Cardiac muscle cell (in vitro differentiated cells and primary cell): ENCODE results near the gene SCAMP2. TPM values are rescaled to one million over a fixed set of nuclear protein-coding genes. Genes with fewer than 3 reads are reported as not detected.

ENCODE experiments used
- DNase-seq, 2 donors: peaks; one replicate each; pipeline versions ENCODE4 v3.0.0 to v3.0.0-alpha.2; 2010 to 2017; ENCODE audit warnings: low read depth in 1 of 2, low spot score in 1 of 2
- H3K27ac ChIP-seq: fragments of 200-600 bp; sonication (generic); 2 replicates; pipeline ENCODE4 v1.5.1; 2016
- H3K27me3 ChIP-seq: fragments of 200-600 bp; sonication (generic); 2 replicates; pipeline ENCODE4 v1.6.0; 2016; ENCODE audit warnings: control low read depth
- H3K36me3 ChIP-seq: fragments of 200-600 bp; sonication (generic); 2 replicates; pipeline ENCODE4 v1.5.1; 2016; ENCODE audit warnings: control low read depth
- H3K4me1 ChIP-seq: fragments of 200-600 bp; sonication (generic); 2 replicates; pipeline ENCODE4 v1.8.1; 2017; ENCODE audit warnings: low read depth, mild to moderate bottlenecking, mixed run types
- H3K4me3 ChIP-seq: fragments of 200-600 bp; sonication (generic); 2 replicates; pipeline ENCODE4 v1.5.1; 2016; ENCODE audit warnings: mild to moderate bottlenecking
- H3K9me3 ChIP-seq: fragments of 200-600 bp; sonication (generic); 2 replicates; pipeline ENCODE4 v1.5.1; 2017; ENCODE audit warnings: low read depth, mild to moderate bottlenecking, control low read depth
- CTCF ChIP-seq: IDR thresholded peaks from 2 replicates; pipeline ENCODE4 v1.5.1; 2012; ENCODE audit warnings: low read depth, mild to moderate bottlenecking, low read length
- polyA plus RNA-seq: library from polyadenylated mRNA; unstranded; fragments of >200 nt; fragmentation: Nextera tagmentation; extraction: Ambion mirVana; gene quantifications from 2 replicates; pipeline ENCODE4 v1.2.1, GENCODE V29; 2016
- total RNA-seq: library from RNA; depleted of rRNA; stranded (reverse); fragments of >200 nt; gene quantifications from 2 replicates; pipeline ENCODE4 v1.2.3, GENCODE V29; 2016

Gene SCAMP2
- total and polyA plus RNA-seq, 2 experiments from 2014 or later = 52.3 to 115 TPM

- Histone ChIP-seq H3K9me3 (no peaks in the 10 kb centered on the region), H3K27ac (no peak overlapping the region), H3K27me3 (peaks cover 27% of the 10 kb centered on the region), H3K36me3 (no peaks in the 10 kb centered on the region), H3K4me3 (no peak overlapping the region), H3K4me1 (no peaks in the 10 kb centered on the region)
- no peak for DNase-seq
- no peak for TF ChIP-seq CTCF
These were observed 51.4 kb downstream of the SCAMP2 start for GRCh38 chr15:74821790-74822158.

GRCh38 chr15:74821091-74821789 is 51.9 kb downstream of the SCAMP2 start:
- peak in 1 of 2 donors; percentile 28 for DNase-seq
- H3K27ac ChIP-seq = no peak overlapping the region
- no peaks in the 10 kb centered on the region for H3K4me1 ChIP-seq
- no peaks in the 10 kb centered on the region for H3K9me3 ChIP-seq
- no peaks in the 10 kb centered on the region for H3K36me3 ChIP-seq
- no peak overlapping the region for H3K4me3 ChIP-seq
- no peak for TF ChIP-seq CTCF
- H3K27me3 ChIP-seq = peaks cover 23% of the 10 kb centered on the region

- TF ChIP-seq CTCF = no peak
- H3K36me3 ChIP-seq = no peaks in the 10 kb centered on the region
- H3K27ac ChIP-seq = no peak overlapping the region
- no peak overlapping the region for H3K4me3 ChIP-seq
- no peaks in the 10 kb centered on the region for H3K4me1 ChIP-seq
- H3K27me3 ChIP-seq = peaks cover 14% of the 10 kb centered on the region
- DNase-seq = no peak
- H3K9me3 ChIP-seq = no peaks in the 10 kb centered on the region
These were observed 53.1 kb downstream of the SCAMP2 start for GRCh38 chr15:74820056-74820455.

GRCh38 chr15:74817370-74817737 is 55.8 kb downstream of the SCAMP2 start:
- peak in 1 of 2 donors; percentile 42 for DNase-seq
- H3K27ac ChIP-seq = no peak overlapping the region

GRCh38 chr15:74816624-74817369 is 56.4 kb downstream of the SCAMP2 start:
- Histone ChIP-seq H3K27ac (no peak overlapping the region), H3K27me3 (no peaks in the 10 kb centered on the region)
- TF ChIP-seq CTCF = no peak

More at GRCh38 chr15:74817370-74817737, 55.8 kb downstream of the SCAMP2 start:
- Histone ChIP-seq H3K4me1 (no peaks in the 10 kb centered on the region), H3K9me3 (no peaks in the 10 kb centered on the region), H3K36me3 (no peaks in the 10 kb centered on the region), H3K4me3 (no peak overlapping the region), H3K27me3 (no peaks in the 10 kb centered on the region)
- TF ChIP-seq CTCF = peak; percentile 11

More at GRCh38 chr15:74816624-74817369, 56.4 kb downstream of the SCAMP2 start:
- Histone ChIP-seq H3K4me1 (no peaks in the 10 kb centered on the region), H3K36me3 (no peaks in the 10 kb centered on the region), H3K4me3 (no peak overlapping the region), H3K9me3 (no peaks in the 10 kb centered on the region)
- no peak for DNase-seq
